ENCODE data around the gene F10. TPM values are rescaled to one million over a fixed set of nuclear protein-coding genes. Genes with fewer than 3 reads are reported as not detected.

The F10 gene
- total RNA-seq, 2 experiments from 2014 or later, result not detected

DNA sequence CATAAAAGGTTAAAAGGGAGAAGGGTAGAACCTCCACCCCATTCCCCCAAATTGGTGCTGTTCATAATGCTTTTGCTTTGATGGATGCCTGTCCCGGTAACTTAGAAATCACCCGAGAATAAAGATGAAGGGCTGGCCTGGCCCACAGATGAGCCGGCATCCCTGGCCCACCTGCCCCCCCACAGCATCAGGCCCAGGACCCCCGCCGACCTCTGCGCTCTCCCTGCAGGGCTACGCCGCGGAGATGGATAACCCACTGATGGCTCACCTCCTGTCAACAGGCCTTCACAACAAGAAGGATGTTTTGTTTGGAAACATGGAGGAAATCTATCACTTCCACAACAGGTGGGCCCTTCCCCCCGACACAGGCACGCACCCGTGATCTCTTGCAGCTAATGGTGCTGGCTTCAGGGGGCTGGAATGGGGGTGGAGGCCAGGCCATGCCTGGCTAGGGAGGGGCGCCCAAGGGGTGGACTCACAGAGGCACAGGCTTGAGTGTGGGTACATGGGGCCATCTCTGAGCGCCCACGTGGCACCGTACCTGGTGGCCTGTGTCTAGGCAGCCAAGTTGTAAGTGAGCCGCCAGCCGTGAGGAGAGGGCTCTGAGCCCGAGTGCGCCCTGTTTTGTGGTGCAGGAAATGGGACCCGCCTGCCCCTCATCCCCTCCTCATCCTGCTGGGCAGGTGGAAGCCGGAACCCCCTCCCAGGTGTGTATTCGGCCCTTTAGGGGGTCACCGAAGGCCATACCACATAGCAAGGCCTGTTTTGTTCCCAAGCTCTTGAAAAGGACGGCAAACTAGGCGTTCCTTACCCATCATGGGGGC lies 40.2 kb upstream of the F10 start:
- H3K27me3 Mint-ChIP-seq, result no peaks in the 10 kb centered on the region
- H3K4me1 Mint-ChIP-seq, result no peaks in the 10 kb centered on the region
- H3K9me3 Mint-ChIP-seq (ENCODE audit: low read depth), result no peaks in the 10 kb centered on the region
- no peak for DNase-seq
- no peak overlapping the region for H3K27ac Mint-ChIP-seq
- ATAC-seq, result no peak
- H3K36me3 Mint-ChIP-seq, result no peaks in the 10 kb centered on the region
- CTCF ChIA-PET, result no interaction called here
- H3K4me3 Mint-ChIP-seq, result no peak overlapping the region

DNA sequence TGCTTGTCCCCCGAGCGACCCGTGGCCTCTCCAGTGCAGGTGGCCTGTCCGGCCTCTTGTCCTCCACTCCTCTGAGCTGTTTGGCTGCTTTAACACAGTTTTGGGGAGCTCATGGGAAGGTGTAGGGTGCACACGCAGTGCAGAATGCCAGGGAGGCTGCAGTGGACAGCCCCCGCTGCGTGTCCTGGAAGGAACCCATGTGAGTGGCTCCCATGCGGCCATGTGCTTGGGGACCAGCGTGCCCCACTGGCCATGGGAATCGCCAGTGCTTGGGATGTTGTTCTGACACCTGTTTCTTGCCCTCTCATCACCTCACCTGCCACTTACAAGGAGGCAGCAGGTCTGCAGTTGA lies 39.6 kb upstream of the F10 start:
- H3K27me3 Mint-ChIP-seq, result no peaks in the 10 kb centered on the region
- CTCF ChIA-PET, result no interaction called here
- H3K4me3 Mint-ChIP-seq, result no peak overlapping the region
- ATAC-seq, result no peak
- H3K4me1 Mint-ChIP-seq, result no peaks in the 10 kb centered on the region
- no peaks in the 10 kb centered on the region for H3K36me3 Mint-ChIP-seq
- H3K27ac Mint-ChIP-seq, result no peak overlapping the region
- no peak for DNase-seq
- H3K9me3 Mint-ChIP-seq (ENCODE audit: low read depth), result no peaks in the 10 kb centered on the region

DNA sequence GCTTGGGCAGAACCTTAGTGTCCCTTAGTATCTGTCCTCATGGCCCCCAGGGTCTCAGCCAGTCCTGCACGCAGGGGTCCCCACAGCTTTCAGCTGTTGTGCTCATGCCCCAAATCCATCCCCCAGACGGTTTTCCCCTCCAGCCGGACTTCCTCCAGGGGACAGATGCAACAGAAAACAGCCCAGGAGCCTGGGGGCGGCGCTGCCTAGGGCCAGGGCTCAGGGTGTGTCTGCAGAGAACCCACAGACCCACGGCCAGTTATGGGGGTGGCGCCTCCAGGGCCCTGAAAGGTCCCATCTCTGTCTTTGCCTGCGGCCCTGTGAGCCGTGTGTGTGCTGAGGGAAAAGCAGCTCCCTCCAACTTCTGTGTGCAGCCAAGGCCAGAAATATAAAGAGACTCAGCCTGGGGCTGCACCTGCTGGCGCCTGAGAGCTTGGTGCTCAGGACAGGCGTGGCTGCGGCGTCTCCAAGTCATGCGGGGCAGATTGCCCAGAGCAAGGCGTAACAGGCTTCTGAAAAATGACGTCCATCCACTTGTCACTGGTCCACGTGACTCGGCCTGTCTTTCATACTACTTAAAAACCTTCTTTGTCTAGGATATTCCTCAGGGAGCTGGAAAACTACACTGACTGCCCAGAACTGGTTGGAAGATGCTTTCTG lies 39.1 kb upstream of the F10 start:
- no peaks in the 10 kb centered on the region for H3K9me3 Mint-ChIP-seq (ENCODE audit: low read depth)
- ATAC-seq (no peak), DNase-seq (no peak)
- CTCF ChIA-PET, result no interaction called here
- H3K4me3 Mint-ChIP-seq, result no peak overlapping the region
- no peaks in the 10 kb centered on the region for H3K36me3 Mint-ChIP-seq
- H3K27ac Mint-ChIP-seq, result no peak overlapping the region
- no peaks in the 10 kb centered on the region for H3K27me3 Mint-ChIP-seq
- no peaks in the 10 kb centered on the region for H3K4me1 Mint-ChIP-seq

DNA sequence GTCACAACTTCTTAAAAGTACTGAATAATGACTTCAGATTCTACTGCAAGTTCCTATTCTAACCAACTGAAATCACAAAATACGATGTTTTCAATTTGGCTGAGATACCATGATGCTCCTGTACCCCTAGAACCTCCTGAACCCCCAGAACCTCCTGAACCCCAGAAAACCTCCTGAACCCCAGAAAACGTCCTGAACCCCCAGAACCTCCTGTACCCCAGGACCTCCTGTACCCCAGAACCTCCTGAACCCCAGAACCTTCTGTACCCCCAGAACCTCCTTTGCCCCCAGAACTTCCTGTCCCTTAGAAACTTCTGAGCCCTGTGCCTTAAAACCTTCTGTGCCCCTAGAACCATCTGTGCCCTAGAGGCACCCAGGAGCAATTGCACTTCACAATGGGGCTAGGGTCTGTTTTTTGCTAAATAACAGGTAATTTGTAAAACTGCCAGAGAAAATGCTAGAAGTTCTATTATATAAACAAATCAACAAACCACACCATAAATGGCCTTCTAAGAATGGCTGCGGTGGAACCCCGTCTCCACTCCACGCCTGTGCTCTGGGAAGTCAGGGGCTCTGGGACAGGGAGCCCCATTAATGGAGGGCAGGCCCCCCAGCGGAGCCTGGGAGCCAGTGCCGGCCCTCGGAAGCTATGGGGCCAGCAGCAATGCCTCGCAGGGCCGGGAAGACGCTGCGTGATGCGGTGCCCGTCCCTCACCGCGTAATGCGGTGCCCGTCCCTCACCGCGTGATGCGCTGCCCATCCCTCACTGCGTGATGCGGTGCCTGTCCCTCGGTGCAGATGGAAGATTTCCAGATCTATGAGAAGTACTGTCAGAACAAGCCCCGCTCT lies 38.3 kb upstream of the F10 start:
- DNase-seq, result no peak
- CTCF ChIA-PET, result no interaction called here
- H3K4me3 Mint-ChIP-seq, result no peak overlapping the region
- no peak overlapping the region for H3K27ac Mint-ChIP-seq
- H3K27me3 Mint-ChIP-seq, result no peaks in the 10 kb centered on the region
- no peaks in the 10 kb centered on the region for H3K4me1 Mint-ChIP-seq
- H3K36me3 Mint-ChIP-seq, result no peaks in the 10 kb centered on the region
- ATAC-seq, result no peak
- H3K9me3 Mint-ChIP-seq (ENCODE audit: low read depth), result no peaks in the 10 kb centered on the region

DNA sequence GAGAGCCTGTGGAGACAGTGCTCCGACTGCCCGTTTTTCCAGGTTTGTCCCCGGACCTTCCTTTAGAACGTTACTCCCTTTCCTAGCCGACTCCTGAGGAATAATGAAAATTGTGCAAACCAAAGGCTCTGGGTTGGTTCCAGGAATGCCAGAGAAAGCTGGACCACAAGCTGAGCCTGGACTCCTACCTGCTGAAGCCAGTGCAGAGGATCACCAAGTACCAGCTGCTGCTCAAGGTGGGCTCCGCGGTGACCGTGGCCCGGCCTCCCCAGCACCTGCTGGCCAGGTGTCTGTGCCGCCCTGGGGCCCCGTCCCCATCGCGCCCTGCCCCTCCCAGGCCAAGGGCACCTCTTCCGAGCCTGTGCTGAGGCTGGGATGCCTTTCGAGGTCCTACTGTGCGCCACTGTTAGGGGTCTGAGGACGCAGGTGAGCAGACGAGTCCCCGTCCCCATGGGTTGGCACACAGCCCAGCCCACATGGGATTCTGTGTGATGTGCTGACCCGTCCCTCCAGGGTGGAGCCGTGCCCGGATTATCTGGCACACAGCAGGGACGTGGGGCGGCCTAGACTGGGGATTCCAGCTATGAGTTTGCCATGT lies 37.6 kb upstream of the F10 start:
- ATAC-seq (no peak), DNase-seq (no peak)
- Mint-ChIP-seq H3K27ac (no peak overlapping the region), H3K36me3 (no peaks in the 10 kb centered on the region), H3K27me3 (no peaks in the 10 kb centered on the region), H3K4me3 (no peak overlapping the region), H3K4me1 (no peaks in the 10 kb centered on the region), H3K9me3 (ENCODE audit: low read depth) (no peaks in the 10 kb centered on the region)
- CTCF ChIA-PET, result no interaction called here

DNA sequence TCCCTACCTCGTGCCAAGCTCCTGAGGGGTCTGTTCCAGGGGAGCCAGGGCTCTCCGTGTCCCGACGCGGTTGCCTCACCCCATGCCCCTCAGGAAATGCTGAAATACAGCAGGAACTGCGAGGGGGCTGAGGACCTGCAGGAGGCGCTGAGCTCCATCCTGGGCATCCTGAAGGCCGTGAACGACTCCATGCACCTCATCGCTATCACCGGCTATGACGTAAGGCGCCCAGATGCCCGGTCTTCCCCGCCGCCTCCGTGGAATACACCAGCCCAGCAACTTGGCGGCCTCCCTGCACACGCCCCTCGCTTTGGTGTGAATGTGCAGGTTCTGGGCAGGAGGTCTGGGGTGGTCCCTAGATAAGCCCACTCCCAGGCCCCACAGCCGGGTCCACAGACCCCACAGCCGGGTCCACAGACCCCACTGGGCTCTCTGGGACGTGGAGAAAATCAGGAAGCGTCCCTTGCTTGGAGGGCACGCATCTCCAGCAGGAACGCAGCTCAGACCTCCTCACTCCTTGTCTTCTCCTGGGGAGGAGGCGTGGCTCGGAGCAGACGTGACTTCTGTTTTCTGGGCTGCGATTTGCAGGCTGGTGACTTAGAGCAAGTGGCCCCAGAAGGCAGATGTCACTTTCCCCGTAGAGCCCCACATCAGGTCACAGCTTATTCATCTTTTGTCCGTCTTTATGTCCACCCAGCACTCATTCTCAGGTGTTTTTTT lies 36.4 kb upstream of the F10 start:
- no peaks in the 10 kb centered on the region for H3K36me3 Mint-ChIP-seq
- ATAC-seq (no peak), DNase-seq (no peak)
- H3K9me3 Mint-ChIP-seq (ENCODE audit: low read depth), result no peaks in the 10 kb centered on the region
- H3K4me3 Mint-ChIP-seq, result no peak overlapping the region
- CTCF ChIA-PET, result no interaction called here
- no peaks in the 10 kb centered on the region for H3K4me1 Mint-ChIP-seq
- no peaks in the 10 kb centered on the region for H3K27me3 Mint-ChIP-seq
- no peak overlapping the region for H3K27ac Mint-ChIP-seq

DNA sequence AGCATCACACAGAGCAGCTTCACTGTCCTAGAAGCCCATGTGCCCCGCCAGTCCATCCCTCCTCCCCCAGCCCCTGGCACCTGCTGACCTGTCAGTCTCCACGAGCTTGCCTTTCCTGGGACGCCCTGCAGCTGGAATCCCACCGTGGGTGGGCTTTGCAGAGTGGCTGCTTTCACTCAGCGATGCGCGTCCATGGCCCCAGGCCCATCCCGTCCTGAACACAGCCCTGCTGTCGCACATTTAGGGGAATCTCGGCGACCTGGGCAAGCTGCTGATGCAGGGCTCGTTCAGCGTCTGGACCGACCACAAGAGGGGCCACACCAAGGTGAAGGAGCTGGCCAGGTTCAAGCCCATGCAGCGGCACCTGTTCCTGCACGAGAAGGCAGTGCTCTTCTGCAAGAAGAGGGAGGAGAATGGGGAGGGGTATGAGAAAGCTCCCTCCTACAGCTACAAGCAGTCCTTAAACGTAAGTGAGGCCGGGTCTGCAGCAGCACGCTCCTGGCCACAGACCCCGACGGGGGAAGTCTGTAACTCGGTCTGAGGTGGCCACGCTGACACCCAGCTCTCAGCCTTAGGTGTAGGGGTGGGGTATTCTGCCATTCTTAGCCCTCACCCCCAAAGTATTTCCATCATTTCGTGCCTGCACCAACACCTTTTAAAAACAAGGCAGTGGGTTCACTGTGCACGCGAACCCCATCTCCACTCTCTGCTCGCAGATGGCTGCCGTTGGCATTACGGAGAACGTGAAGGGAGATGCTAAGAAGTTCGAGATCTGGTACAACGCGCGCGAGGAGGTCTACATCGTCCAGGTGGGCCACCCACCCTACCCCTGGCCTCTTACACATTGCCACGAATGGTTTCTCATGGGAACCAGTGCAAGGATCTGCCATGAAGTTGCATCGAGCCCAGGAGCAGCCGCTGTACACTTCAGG lies 35.3 kb upstream of the F10 start:
- no peak for ATAC-seq
- DNase-seq, result no peak
- no peak overlapping the region for H3K4me3 Mint-ChIP-seq
- H3K36me3 Mint-ChIP-seq, result no peaks in the 10 kb centered on the region
- H3K27me3 Mint-ChIP-seq, result no peaks in the 10 kb centered on the region
- no peaks in the 10 kb centered on the region for H3K4me1 Mint-ChIP-seq
- CTCF ChIA-PET, result no interaction called here
- H3K9me3 Mint-ChIP-seq (ENCODE audit: low read depth), result no peaks in the 10 kb centered on the region
- H3K27ac Mint-ChIP-seq, result no peak overlapping the region

DNA sequence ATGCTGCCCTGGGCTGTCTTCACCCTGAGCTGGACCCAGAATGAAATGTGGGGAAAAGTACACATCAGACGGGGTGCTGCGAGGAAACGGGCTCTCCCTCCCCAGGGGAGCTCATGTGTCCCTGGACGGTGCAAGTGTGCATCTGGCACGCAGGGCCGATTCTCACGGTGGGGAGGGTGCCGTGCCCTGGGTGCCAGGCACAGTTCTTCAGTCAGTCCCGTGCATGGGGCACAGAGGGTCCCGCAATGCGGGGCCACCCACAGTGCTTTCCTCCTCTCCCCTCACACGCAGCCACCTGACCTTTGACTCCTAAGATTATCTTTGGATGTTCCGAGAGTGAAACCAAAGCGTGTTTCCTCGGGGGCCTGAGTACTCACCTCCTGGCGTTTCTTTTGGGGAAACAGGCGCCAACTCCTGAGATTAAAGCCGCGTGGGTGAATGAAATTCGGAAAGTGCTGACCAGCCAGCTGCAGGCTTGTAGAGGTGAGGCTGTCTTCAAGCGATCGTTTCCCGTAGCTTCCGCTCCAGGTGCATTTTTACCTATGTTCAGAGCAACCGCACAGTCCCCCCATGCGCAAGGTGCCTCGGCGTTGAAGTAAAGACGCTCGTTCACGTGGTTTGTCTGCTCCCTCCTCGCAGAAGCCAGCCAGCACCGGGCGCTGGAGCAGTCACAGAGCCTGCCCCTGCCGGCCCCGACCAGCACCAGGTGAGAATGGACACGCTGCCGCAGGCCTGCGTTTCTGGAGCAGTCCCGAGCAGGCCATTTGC lies 34.5 kb upstream of the F10 start:
- H3K27me3 Mint-ChIP-seq, result no peaks in the 10 kb centered on the region

DNA sequence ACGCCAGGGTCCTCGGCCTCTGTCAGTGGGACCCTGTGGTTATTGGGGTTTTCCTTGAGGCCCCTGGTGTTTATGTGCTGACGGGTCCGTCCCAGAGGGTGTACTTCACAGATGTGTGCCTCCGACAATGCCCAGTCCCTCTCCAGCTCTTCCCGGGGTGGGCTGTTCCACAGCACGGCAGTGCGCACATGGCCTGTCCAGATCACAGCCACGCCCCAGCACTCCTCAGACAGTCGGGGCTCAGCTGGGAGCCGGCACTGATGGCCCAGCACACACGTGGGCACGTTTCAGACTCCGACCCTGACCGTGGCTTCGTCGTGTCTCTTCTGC lies 33.9 kb upstream of the F10 start:
- H3K4me1 Mint-ChIP-seq, result no peaks in the 10 kb centered on the region
- no peaks in the 10 kb centered on the region for H3K9me3 Mint-ChIP-seq (ENCODE audit: low read depth)
- H3K27ac Mint-ChIP-seq, result no peak overlapping the region
- no peak for DNase-seq
- CTCF ChIA-PET, result no interaction called here
- no peak for ATAC-seq
- no peaks in the 10 kb centered on the region for H3K36me3 Mint-ChIP-seq
- H3K27me3 Mint-ChIP-seq, result no peaks in the 10 kb centered on the region
- H3K4me3 Mint-ChIP-seq, result no peak overlapping the region

More for the DNA sequence above, 34.5 kb upstream of the F10 start:
- CTCF ChIA-PET, result no interaction called here
- no peaks in the 10 kb centered on the region for H3K9me3 Mint-ChIP-seq (ENCODE audit: low read depth)
- no peak overlapping the region for H3K4me3 Mint-ChIP-seq
- H3K36me3 Mint-ChIP-seq, result no peaks in the 10 kb centered on the region
- ATAC-seq (no peak), DNase-seq (no peak)
- no peak overlapping the region for H3K27ac Mint-ChIP-seq
- no peaks in the 10 kb centered on the region for H3K4me1 Mint-ChIP-seq

DNA sequence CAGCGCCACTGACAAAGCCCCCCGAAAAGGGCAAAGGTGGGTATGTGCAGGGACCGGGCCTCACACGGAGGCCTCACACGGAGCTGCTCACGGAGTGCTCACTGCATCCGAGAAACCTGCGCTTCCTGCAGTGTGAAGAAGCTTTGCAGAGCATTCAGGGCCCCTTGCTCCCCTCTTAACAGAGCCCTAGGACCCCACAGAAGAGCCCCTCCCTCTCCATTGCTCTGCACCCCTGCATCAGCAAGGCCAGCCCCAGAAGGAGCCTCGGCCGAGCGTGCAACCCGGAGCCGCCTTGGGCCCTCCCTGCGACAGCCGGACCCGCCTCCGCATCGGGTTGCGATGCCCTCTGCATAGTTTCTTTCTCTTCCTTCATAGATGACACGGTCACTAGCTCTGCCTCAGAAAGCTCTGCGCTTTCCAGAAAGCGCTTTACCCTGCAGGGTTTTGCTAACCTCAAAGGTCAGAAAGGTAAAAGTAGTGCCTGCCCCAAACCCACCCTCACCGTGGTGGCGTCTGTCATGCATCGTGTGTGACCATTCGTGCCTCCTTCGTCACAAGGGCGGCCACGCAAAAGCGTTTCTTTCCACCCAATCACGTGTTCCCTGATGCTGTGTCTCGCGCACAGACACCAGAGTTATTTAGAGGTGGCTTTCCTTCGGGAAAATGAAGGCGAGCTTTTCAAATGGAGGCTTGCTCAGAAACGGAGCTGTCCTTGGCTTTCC lies 32.7 kb upstream of the F10 start:
- no peaks in the 10 kb centered on the region for H3K9me3 Mint-ChIP-seq (ENCODE audit: low read depth)
- CTCF ChIA-PET, result no interaction called here
- H3K27me3 Mint-ChIP-seq, result no peaks in the 10 kb centered on the region
- ATAC-seq (no peak), DNase-seq (no peak)
- no peaks in the 10 kb centered on the region for H3K4me1 Mint-ChIP-seq
- no peaks in the 10 kb centered on the region for H3K36me3 Mint-ChIP-seq
- no peak overlapping the region for H3K4me3 Mint-ChIP-seq
- H3K27ac Mint-ChIP-seq, result no peak overlapping the region

DNA sequence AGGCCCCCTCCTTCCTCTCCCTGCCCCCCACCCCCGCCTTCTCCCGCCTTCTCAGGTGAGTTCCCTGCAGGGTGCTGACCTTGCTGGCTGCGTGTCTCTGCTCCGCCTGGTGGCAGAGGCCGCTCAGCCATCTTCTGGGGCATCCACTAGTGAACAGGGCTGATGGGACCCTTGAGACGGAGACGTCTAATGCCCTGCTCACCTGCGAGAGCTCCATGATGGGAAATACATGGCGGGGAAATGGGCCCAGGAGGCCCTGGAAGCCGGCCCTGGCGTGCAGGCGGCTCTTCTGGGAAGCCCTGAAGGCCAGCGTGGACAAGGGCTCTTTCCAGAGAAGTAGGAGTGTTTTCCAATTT lies 32.2 kb upstream of the F10 start:
- no peaks in the 10 kb centered on the region for H3K9me3 Mint-ChIP-seq (ENCODE audit: low read depth)
- DNase-seq, result no peak
- no peaks in the 10 kb centered on the region for H3K4me1 Mint-ChIP-seq
- ATAC-seq, result no peak
- H3K4me3 Mint-ChIP-seq, result no peak overlapping the region
- H3K27me3 Mint-ChIP-seq, result no peaks in the 10 kb centered on the region
- CTCF ChIA-PET, result no interaction called here
- H3K27ac Mint-ChIP-seq, result no peak overlapping the region
- H3K36me3 Mint-ChIP-seq, result no peaks in the 10 kb centered on the region

DNA sequence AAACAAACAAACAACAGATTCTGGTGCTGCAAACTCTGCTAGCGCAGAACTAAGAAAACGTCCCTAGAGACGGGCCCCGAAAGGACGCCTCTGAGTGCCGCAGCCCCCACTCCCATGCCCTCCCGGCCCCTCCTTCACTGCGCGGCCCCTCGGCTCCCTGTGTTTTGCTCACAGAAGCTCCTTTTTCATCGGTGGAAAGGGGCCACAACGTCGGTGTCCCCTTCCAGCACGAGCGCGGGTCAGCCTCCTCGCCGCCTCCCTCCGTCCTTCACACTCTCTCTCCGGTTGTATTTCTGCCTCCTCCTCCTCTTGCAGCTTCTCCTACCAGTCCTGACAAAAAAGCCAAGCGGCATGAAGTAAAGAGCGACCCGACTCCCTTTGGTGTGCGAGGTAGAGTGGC lies 31.8 kb upstream of the F10 start:
- Mint-ChIP-seq H3K4me1 (no peaks in the 10 kb centered on the region), H3K27me3 (no peaks in the 10 kb centered on the region), H3K9me3 (ENCODE audit: low read depth) (no peaks in the 10 kb centered on the region), H3K36me3 (no peaks in the 10 kb centered on the region), H3K4me3 (no peak overlapping the region), H3K27ac (no peak overlapping the region)
- DNase-seq (no peak), ATAC-seq (no peak)
- CTCF ChIA-PET, result no interaction called here
